Lower leg skin (tissue), 3 donors: ENCODE measurements around the gene TENM4.

Source experiments
- CTCF ChIP-seq, 3 donors: fragments of 450-650 bp; IDR thresholded peaks; one replicate each; pipeline ENCODE4 v1.5.1; 2016; ENCODE audit warnings: antibody characterized with exemption in 3 of 3, mild to moderate bottlenecking in 3 of 3, moderate library complexity in 2 of 3
- POLR2A ChIP-seq, 2 donors: fragments of 450-650 bp; IDR thresholded peaks; one replicate each; pipeline ENCODE4 v1.6.1; 2016 to 2017; ENCODE audit warnings: antibody characterized with exemption in 2 of 2, mild to moderate bottlenecking in 1 of 2, moderate library complexity in 1 of 2

GRCh38 chr11:78860720-78861422 is 580.0 kb downstream of the TENM4 start:
- TF ChIP-seq CTCF (IDR thresholded peaks at IDR 0.05) (no peak), POLR2A (IDR thresholded peaks at IDR 0.05) (no peak)
